PC-9 (cell line): Measurements from ENCODE around the gene SLC15A2.
"Not testable (repeated sequence)": the region's sequence is repeated elsewhere in the genome, so short reads cannot be mapped to it uniquely, and the experiment has no call there.

ENCODE experiments used
- CTCF ChIP-seq: fragments of 200-600 bp; sonication (generic); conservative IDR thresholded peaks from 2 replicates; pipeline ENCODE4 v1.6.1; 2017; ENCODE audit warnings: mixed run types, antibody characterized with exemption, mild to moderate bottlenecking, moderate library complexity
- EZH2 ChIP-seq: fragments of 200-600 bp; sonication (generic); IDR thresholded peaks from 2 replicates; pipeline ENCODE4 v1.8.0; 2017; ENCODE audit warnings: antibody characterized with exemption, low read depth

DNA sequence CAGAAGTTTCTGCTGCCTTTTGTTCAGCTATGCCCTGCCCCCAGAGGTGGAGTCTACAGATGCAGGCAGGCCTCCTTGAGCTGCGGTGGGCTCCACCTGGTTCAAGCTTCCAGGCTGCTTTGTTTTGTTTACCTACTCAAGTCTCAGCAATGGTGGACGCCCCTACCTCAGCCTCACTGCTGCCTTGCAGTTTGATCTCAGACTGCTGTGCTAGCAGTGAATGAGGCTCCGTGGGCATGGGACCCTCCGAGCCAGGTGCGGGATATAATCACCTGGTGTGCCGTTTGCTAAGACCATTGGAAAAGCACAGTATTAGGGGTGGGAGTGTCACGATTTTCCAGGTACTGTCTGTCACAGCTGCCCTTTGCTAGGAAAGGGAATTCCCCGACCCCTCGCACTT, 31.0 kb upstream of the SLC15A2 start:
- TF ChIP-seq CTCF, EZH2: not testable (repeated sequence)
